ENCODE data around the gene STOML1. TPM values are rescaled to one million over a fixed set of nuclear protein-coding genes. Genes with fewer than 3 reads are reported as not detected.

STOML1 gene
- total and polyA plus RNA-seq, 9 of the 15 experiments (the other 6 are each of a cell fraction or from before 2014, with no cell fraction given) = 0.25 to 9.7 (median 4.6) TPM

DNA sequence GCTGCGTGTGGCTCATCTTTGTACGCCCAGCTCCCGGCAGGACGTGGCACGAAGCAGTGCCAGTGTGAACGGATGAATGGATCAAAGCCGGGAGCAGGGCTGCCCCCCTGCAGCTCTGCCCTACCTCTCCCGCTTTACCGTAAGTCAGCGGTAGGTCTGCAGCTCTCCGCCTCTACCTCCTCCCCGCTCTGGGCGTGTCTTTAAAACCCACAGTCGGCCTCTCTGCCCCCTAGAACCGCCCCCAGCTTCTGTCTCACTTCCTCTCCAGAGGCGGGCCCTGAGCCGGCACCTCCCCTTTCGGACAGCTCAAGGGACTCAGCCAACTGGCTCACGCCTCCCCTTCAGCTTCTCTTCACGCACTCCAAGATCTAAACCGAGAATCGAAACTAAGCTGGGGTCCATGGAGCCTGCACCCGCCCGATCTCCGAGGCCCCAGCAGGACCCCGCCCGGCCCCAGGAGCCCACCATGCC lies 2.4 kb upstream of the STOML1 start, which contains the start of gene PML (continued):
- TF ChIP-seq SP1 (CRISPR knock-in tag; IDR thresholded peaks at IDR 0.05) = 0 out of 2 replicates have a peak, but pooled peaks have one; percentile 35
- TF ChIP-seq ZBTB7A (IDR thresholded peaks at IDR 0.05; ENCODE audit: borderline replicate concordance, control insufficient read depth, low read depth, low read length) = 0 out of 2 replicates have a peak, but pooled peaks have one; percentile 24
- 0 out of 4 replicates have a peak, but pooled peaks of 1 of the 2 experiments have one; percentile 47 for TF ChIP-seq SRF (CRISPR knock-in tag; IDR thresholded peaks at IDR 0.05)
- TF ChIP-seq, protein P1, sequence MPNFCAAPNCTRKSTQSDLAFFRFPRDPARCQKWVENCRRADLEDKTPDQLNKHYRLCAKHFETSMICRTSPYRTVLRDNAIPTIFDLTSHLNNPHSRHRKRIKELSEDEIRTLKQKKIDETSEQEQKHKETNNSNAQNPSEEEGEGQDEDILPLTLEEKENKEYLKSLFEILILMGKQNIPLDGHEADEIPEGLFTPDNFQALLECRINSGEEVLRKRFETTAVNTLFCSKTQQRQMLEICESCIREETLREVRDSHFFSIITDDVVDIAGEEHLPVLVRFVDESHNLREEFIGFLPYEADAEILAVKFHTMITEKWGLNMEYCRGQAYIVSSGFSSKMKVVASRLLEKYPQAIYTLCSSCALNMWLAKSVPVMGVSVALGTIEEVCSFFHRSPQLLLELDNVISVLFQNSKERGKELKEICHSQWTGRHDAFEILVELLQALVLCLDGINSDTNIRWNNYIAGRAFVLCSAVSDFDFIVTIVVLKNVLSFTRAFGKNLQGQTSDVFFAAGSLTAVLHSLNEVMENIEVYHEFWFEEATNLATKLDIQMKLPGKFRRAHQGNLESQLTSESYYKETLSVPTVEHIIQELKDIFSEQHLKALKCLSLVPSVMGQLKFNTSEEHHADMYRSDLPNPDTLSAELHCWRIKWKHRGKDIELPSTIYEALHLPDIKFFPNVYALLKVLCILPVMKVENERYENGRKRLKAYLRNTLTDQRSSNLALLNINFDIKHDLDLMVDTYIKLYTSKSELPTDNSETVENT (CRISPR knock-in tag; IDR thresholded peaks at IDR 0.05) = peak; percentile 66; the same call in 1 of the 2 replicates
- TF ChIP-seq PHB (CRISPR knock-in tag; IDR thresholded peaks at IDR 0.05) = no peak
- no peak for TF ChIP-seq EP400 (IDR thresholded peaks at IDR 0.05)
- TF ChIP-seq COPS2 (conservative IDR thresholded peaks at IDR 0.05) = no peak
- TF ChIP-seq ZNF121 (CRISPR knock-in tag; conservative IDR thresholded peaks at IDR 0.05) = no peak
- TF ChIP-seq POLR2B (IDR thresholded peaks at IDR 0.05; ENCODE audit: low read depth, partially characterized antibody) = peak; percentile 24
- TF ChIP-seq UBTF (IDR thresholded peaks at IDR 0.05; ENCODE audit: borderline replicate concordance in 1 of 2, low read depth in 2 of 2, low read length in 2 of 2) = peak in 1 of 2 experiments; percentile 75; a peak in 1 of 4 replicates
- peak; percentile 68 for TF ChIP-seq VEZF1 (CRISPR knock-in tag; IDR thresholded peaks at IDR 0.05)
- no peak for TF ChIP-seq HIVEP1 (CRISPR knock-in tag; IDR thresholded peaks at IDR 0.05)
- no peak; the same call in 1 of the 2 replicates for TF ChIP-seq MTA1 (IDR thresholded peaks at IDR 0.05; ENCODE audit: borderline replicate concordance)
- TF ChIP-seq ARID3A (IDR thresholded peaks at IDR 0.05; ENCODE audit: borderline replicate concordance, low read depth, low read length) = no peak
